ENCODE measurements around the gene UBE2R2. TPM values are rescaled to one million over a fixed set of nuclear protein-coding genes. Genes with fewer than 3 reads are reported as not detected.
A peak's percentile ranks its signal among the peaks of the same experiment; 100 is the strongest.
"Not testable (repeated sequence)": the region's sequence is repeated elsewhere in the genome, so short reads cannot be mapped to it uniquely, and the experiment has no call there.

UBE2R2 gene
- total RNA-seq, 1 experiment from 2014 or later, result 33.8 TPM

DNA sequence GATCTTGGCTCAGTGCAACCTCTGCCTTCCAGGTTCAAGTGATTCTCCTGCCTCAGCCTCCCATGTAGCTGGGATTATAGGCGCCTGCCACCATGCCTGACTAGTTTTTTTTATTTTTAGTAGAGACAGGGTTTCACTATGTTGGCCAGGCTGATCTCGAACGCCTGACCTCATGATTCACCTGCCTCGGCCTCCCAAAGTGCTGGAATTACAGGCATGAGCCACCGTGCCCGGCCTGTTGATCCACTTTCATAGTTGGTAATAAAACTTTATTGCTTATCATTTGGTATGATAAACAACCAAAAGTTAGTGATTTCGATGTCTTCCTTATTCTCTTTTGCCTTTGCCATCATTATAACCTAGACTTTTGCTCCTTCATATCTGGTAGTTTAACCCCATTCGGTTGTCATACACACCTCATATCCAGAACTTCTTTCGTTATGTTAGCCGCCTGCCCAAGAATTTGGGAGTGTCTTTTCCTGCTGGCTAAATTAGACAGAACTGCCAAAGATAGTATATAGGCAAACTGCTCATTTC is 45.0 kb downstream of the UBE2R2 start:
- POLR2A ChIA-PET, result interaction anchor here (0.6 to 0.8 kb wide), 2 partner anchors 12 to 45 kb away, joined by 3 read pairs; partner anchors contain the start of gene UBE2R2
- intact Hi-C loops (cut with micrococcal nuclease), result no loop called here

DNA sequence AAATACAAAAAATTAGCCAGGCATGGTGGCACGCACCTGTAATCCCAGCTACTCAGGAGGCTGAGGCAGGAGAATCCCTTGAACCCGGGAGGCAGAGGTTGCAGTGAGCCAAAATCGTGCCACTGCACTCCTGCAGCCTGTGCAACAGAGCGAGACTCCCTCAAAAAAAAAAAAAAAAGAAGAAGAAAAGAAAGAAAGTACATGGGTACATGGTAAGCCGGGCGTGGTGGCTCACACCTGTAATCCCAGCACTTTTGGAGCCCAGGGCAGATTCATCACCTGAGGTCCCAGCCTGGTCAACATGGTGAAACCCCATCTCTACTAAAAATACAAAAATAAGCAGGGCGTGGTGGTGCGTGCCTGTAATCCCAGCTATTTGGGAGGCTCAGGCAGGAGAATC is 46.1 kb downstream of the UBE2R2 start:
- intact Hi-C loops (cut with micrococcal nuclease); H3K27me3 Mint-ChIP-seq (ENCODE audit: insufficient read depth, unreplicated experiment); BruUV-seq (replicated peaks); H3K4me3 Mint-ChIP-seq (ENCODE audit: unreplicated experiment); H3K9me3 Mint-ChIP-seq (ENCODE audit: unreplicated experiment); POLR2A ChIA-PET; H3K27ac Mint-ChIP-seq (ENCODE audit: low read depth, unreplicated experiment); DNase-seq (ENCODE audit: unreplicated experiment): not testable (repeated sequence)
- Mint-ChIP-seq H3K36me3 (ENCODE audit: insufficient read depth, unreplicated experiment) (peaks cover 18% of the 10 kb centered on the region), H3K4me1 (ENCODE audit: insufficient read depth, unreplicated experiment) (peaks cover 18% of the 10 kb centered on the region)
- CTCF ChIA-PET, result interaction anchor here (0.6 to 0.8 kb wide), 2 partner anchors 25 to 744 kb away, joined by 3 to 6 read pairs; no protein-coding TSS in a partner anchor

More for the DNA sequence above, 45.0 kb downstream of the UBE2R2 start:
- peaks cover 13% of the 10 kb centered on the region for H3K4me1 Mint-ChIP-seq (ENCODE audit: insufficient read depth, unreplicated experiment)
- H3K36me3 Mint-ChIP-seq (ENCODE audit: insufficient read depth, unreplicated experiment), result peaks cover 18% of the 10 kb centered on the region
- TF ChIP-seq, protein P1, sequence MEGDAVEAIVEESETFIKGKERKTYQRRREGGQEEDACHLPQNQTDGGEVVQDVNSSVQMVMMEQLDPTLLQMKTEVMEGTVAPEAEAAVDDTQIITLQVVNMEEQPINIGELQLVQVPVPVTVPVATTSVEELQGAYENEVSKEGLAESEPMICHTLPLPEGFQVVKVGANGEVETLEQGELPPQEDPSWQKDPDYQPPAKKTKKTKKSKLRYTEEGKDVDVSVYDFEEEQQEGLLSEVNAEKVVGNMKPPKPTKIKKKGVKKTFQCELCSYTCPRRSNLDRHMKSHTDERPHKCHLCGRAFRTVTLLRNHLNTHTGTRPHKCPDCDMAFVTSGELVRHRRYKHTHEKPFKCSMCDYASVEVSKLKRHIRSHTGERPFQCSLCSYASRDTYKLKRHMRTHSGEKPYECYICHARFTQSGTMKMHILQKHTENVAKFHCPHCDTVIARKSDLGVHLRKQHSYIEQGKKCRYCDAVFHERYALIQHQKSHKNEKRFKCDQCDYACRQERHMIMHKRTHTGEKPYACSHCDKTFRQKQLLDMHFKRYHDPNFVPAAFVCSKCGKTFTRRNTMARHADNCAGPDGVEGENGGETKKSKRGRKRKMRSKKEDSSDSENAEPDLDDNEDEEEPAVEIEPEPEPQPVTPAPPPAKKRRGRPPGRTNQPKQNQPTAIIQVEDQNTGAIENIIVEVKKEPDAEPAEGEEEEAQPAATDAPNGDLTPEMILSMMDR (IDR thresholded peaks at IDR 0.05; ENCODE audit: unreplicated experiment), result no peak
- no peaks in the 10 kb centered on the region for H3K27me3 Mint-ChIP-seq (ENCODE audit: insufficient read depth, unreplicated experiment)
- BruUV-seq (replicated peaks), result no TSS peak
- CTCF ChIA-PET, result interaction anchor here (1.5 kb wide), 2 partner anchors 10 to 124 kb away, joined by 4 to 5 read pairs; no protein-coding TSS in a partner anchor
- no peaks in the 10 kb centered on the region for H3K9me3 Mint-ChIP-seq (ENCODE audit: unreplicated experiment)
- no peak overlapping the region for H3K4me3 Mint-ChIP-seq (ENCODE audit: unreplicated experiment)
- no peak overlapping the region for H3K27ac Mint-ChIP-seq (ENCODE audit: low read depth, unreplicated experiment)
- no peak for DNase-seq (ENCODE audit: unreplicated experiment)

DNA sequence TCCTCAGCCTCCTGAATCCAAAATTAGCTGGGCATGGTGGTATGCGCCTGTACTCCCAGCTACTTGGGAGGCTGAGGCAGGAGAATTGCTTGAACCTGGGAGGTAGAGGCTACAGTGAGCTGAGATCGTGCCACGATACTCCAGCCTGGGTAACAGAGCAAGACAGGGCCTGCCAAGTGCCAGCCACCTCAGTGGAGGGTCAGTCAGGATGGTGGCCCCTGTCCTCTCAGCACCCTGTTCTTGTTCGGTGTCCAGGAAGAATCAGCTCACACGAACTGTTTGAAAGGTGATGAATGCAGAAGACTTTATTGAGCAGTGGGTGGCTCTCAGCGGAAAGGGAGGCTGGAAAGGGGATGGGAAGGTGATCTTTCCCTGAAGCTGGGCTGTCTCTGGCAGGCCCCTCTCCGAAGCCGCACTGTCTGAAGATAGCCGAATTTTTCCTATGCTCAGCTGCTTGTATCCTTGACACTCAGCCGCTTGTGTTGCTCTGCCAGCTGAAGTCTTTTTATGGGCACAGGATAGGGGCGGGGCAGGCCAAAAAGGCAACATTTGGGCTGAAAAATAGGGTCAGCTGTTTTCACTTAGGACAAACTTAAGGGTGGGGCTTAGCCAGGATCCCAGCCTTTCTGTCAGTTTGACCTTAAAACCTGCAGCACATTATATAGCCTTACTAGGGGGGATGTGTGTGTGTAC is 50.9 kb downstream of the UBE2R2 start:
- Mint-ChIP-seq H3K4me3 (ENCODE audit: unreplicated experiment) (no peak overlapping the region), H3K9me3 (ENCODE audit: unreplicated experiment) (no peaks in the 10 kb centered on the region), H3K27ac (ENCODE audit: low read depth, unreplicated experiment) (no peak overlapping the region), H3K36me3 (ENCODE audit: insufficient read depth, unreplicated experiment) (peaks cover 9% of the 10 kb centered on the region), H3K27me3 (ENCODE audit: insufficient read depth, unreplicated experiment) (no peaks in the 10 kb centered on the region), H3K4me1 (ENCODE audit: insufficient read depth, unreplicated experiment) (peaks cover 5% of the 10 kb centered on the region)
- TF ChIP-seq, protein P1 (IDR thresholded peaks at IDR 0.05; ENCODE audit: unreplicated experiment), result no peak
- BruUV-seq (replicated peaks), result no TSS peak
- CTCF ChIA-PET, result interaction anchor here (0.5 to 1.1 kb wide), 3 partner anchors 54 to 432 kb away, joined by 3 read pairs; no protein-coding TSS in a partner anchor
- intact Hi-C loops (cut with micrococcal nuclease), result no loop called here
- DNase-seq (ENCODE audit: unreplicated experiment), result no peak
- POLR2A ChIA-PET, result interaction anchor here (0.8 to 1.4 kb wide), 5 partner anchors 9 to 55 kb away, joined by 3 to 4 read pairs (median 3); no protein-coding TSS in a partner anchor

DNA sequence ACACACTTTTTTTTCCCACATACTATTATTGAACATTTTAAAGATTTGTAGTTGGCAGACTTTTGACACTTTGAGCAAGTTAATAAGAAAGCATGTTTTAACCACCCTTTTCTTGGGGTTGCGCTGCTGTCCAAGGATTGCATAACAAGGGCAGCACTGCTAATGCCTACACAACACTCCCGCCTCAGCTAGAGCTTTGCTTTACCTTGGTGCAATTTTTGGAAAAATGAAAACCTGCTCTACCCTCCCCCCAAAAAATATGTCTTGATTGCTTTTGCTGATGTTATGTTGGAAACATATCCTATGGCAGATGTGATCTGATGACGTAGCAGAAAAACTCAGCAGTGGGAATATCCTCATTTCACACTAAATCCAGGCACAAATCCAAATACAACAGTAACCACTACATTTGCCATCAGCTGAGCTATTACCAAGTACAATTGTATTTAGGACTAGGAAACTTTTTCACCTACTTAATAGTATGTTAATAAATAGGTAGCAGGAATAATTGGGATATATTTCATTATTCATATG is 51.5 kb downstream of the UBE2R2 start:
- BruUV-seq (replicated peaks), result no TSS peak
- no peaks in the 10 kb centered on the region for H3K27me3 Mint-ChIP-seq (ENCODE audit: insufficient read depth, unreplicated experiment)
- H3K9me3 Mint-ChIP-seq (ENCODE audit: unreplicated experiment), result no peaks in the 10 kb centered on the region
- peaks cover 5% of the 10 kb centered on the region for H3K4me1 Mint-ChIP-seq (ENCODE audit: insufficient read depth, unreplicated experiment)
- CTCF ChIA-PET, result interaction anchor here (0.5 to 1.1 kb wide), 3 partner anchors 55 to 433 kb away, joined by 3 read pairs; no protein-coding TSS in a partner anchor
- peaks cover 9% of the 10 kb centered on the region for H3K36me3 Mint-ChIP-seq (ENCODE audit: insufficient read depth, unreplicated experiment)
- peak; percentile 41 for DNase-seq (ENCODE audit: unreplicated experiment)
- intact Hi-C loops (cut with micrococcal nuclease), result no loop called here
- POLR2A ChIA-PET, result interaction anchor here (0.8 to 1.4 kb wide), 4 partner anchors 9 to 55 kb away, joined by 3 to 4 read pairs (median 3); no protein-coding TSS in a partner anchor
- no peak overlapping the region for H3K4me3 Mint-ChIP-seq (ENCODE audit: unreplicated experiment)
- TF ChIP-seq, protein P1 (IDR thresholded peaks at IDR 0.05; ENCODE audit: unreplicated experiment), result no peak
- no peak overlapping the region for H3K27ac Mint-ChIP-seq (ENCODE audit: low read depth, unreplicated experiment)

DNA sequence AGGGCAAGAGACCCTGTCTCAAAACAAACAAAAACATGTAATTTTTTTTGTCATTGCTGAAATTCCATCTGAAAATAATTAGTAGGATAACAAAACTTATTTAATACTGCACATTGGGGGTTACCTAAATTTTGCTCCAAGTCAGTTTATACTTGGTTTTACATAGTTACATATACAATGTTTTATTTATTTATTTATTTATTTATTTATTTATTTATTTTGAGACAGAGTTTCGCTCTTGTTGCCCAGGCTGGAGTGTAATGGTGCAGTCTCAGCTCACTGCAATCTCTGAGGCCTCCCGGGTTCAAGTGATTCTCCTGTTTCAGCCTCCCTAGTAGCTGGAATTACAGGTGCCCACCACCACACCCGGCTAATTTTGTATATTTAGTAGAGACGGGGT is 52.3 kb downstream of the UBE2R2 start:
- ChIA-PET POLR2A (interaction anchor here (0.6 to 1.4 kb wide), 3 partner anchors 12 to 56 kb away, joined by 3 read pairs; no protein-coding TSS in a partner anchor), CTCF (interaction anchor here (0.6 kb wide), 1 partner anchor 45 kb away, joined by 3 read pairs; no protein-coding TSS in a partner anchor)
- H3K36me3 Mint-ChIP-seq (ENCODE audit: insufficient read depth, unreplicated experiment); H3K27me3 Mint-ChIP-seq (ENCODE audit: insufficient read depth, unreplicated experiment); H3K27ac Mint-ChIP-seq (ENCODE audit: low read depth, unreplicated experiment); BruUV-seq (replicated peaks); H3K9me3 Mint-ChIP-seq (ENCODE audit: unreplicated experiment); DNase-seq (ENCODE audit: unreplicated experiment); H3K4me1 Mint-ChIP-seq (ENCODE audit: insufficient read depth, unreplicated experiment); H3K4me3 Mint-ChIP-seq (ENCODE audit: unreplicated experiment); intact Hi-C loops (cut with micrococcal nuclease): not testable (repeated sequence)

All from MCF 10A (cell line).